Left ventricle myocardium superior (tissue), 1 donor: Measurements from ENCODE around the gene DOK4. TPM values are rescaled to one million over a fixed set of nuclear protein-coding genes. Genes with fewer than 3 reads are reported as not detected.

ENCODE experiments used
- ATAC-seq: fragments of 200-7000 bp; cut with Tn5 transposase; one replicate; pipeline ENCODE4 v1.9.1; 2020; ENCODE audit warnings: mild to moderate bottlenecking, moderate library complexity
- DNase-seq: peaks from one replicate; pipeline ENCODE4 v3.0.0-alpha.2; 2020
- intact Hi-C: fragments of 100-400 bp; cut with micrococcal nuclease; formaldehyde crosslinking; loops from one replicate; pipeline ENCODE4 v1.11.0; 2022
- total RNA-seq: library from RNA; stranded (reverse); fragmentation: NEBNext Ultra II Directional; extraction: Animal tissue kit (Norgen Biotek cat#: 25700); gene quantifications from one replicate; pipeline ENCODE4 v1.2.1, GENCODE V29; 2021
- donor health status: DM: no; HTN: yes; CAD: no; lungs with severe emphysema.

Gene DOK4
- total RNA-seq, 1 donor from 2014 or later: 9.1 TPM

DNA sequence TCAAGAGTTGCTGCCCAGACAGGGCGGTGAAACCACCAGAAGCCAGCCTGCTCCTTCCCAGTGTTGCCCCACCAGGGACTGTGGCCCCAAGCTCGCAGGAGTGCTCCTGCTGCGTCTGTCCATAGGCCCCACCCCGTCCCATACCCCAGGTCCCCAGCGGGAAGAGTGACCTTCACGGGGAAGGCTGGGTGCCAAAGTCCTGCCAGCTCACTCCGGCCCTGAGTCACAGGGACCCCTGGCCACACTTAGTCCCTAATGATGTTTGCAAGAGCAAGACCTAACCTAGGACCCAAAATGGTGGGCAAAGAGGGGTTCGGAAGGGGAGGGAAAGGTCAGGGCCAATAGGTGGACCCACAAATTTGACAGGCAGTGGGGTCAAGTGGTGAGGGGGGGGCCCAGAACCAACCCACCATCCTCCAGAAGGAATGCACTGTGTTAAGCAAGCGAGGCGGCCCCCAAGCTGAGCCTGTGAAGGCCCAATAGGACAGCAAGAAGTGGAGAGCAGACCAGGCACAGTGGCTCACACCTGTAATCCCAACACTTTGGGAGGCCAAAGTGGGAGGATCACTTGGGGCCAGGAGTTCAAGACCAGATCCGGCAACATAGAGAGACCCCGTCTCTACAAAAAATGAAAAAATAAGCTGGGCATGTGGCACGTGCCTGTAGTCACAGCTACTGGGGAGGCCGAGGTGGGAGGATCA, 3.3 kb downstream of the DOK4 start:
- DNase-seq (no peak), ATAC-seq (no peak)
- intact Hi-C loops: no loop called here

DNA sequence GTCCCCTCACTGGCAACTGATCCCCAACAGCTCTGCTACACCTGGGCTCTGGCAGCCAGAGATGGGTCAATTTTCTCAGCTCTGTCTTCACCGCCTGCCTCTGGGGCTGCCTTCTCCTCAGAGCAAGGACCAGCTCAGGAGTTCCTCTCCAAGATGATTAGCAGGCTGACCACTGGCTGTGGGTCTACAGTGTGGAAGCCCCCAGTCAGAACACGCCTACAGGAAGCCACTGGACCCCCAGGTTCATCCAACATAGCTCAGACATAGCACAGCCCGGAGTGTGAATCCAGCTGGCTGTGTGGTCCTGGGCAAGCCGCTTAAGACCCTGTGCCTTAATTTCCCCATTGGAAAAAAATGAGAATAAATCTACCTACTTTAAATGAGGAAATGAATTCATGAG, 4.9 kb downstream of the DOK4 start:
- intact Hi-C loops: no loop called here
- ATAC-seq: no peak
- DNase-seq: no peak

DNA sequence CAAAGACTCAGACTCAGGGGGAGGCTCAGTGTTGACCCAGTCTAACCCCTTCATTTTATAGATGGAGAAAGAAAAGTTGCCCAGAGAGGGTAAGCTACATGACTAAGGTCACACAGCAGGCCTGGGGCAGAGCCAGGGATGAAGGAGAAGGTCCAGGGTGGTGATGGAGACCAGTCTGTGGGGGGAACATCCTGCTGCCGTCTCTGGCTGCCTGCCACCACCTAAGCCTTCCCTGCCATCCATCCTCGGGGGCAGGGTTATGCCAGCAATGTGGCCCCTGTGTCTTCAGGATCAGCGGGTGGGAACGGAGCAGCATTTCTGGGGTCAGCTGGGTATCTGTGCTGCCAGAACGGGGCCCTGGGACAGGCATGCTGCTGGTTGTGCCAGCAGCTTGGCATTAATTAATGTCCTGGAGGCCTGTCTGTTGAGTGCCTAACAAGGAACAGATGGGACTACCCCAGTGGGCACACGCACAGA, 5.5 kb downstream of the DOK4 start:
- DNase-seq (no peak), ATAC-seq (no peak)
- intact Hi-C loops: no loop called here

DNA sequence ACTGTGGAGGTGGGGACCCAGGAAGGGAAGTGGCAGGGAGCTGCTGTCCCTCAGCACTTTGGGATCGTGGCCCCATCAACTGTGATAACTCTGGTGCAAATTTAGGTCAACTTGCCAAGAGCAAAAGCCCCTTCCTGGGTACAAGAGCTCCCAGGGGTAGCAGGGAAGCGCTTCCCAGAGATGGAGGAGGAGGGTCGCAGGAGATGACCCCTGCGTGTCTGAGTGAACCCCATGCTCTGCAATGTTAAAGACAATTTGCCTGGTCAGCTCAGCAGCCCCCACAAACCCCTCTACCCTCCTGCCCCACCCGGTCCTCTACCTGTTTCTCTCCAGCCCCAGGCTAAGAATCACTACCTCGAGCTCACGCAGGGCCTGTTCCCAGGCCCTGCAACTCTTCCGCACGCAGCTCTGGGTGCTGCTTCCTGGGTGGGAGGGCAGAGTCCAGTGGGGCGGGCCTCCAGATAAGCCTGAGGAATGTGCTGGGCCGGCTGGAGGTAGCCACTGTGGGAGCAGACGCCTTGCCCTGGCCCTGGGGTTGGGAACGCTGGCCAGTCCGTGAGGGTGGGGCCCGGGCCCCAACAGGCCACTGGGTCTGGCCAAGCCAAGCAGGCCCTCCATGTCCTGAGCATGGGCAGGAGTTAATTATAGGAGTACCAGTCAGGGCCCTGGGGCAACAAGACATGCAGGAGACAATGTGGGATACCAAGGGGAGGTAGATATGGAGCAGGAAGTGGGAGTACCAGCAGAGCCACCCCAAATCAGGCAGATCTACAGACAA, 6.1 kb downstream of the DOK4 start:
- peak; percentile 79 for ATAC-seq
- intact Hi-C loops: no loop called here
- DNase-seq: peak; percentile 77

DNA sequence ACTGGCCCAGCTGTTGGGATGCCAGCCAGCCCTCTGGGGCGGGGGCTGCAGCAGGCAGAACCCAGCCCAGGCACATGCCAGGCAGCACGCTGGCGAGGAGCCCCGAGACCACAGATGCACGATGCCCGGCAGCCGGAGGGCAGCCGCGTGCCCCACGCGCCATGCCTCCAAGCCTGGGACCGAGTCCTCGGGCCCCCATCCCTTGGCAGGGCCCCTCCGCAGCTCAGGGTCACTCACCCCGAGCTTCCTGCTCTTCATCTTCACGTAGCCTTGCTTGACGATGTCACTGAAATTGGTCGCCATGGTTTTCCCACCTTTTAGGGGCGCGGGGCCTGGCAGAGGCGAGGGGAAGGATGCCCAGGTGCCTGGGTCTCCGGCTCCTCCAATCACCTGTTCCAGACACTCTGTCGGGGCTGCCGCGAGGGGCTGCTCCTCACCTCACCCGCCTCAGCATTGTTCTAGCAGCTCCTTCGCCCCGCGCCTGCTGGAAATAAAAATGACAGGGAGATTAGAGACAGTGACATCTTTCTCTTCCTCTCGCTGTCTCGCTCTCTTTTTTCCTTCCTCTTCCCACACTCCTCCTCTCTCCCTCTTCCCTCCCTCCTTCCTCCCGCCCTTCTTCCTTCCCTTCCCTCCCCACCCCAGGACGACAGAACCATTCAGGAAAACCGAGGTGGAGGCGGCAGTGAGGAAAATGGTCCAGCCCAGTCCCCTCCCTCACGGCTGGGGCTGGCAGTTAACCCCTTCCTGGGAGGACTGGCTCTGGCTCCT, 6.9 kb downstream of the DOK4 start:
- DNase-seq (peak; percentile 65), ATAC-seq (peak; percentile 76)
- intact Hi-C loops: no loop called here

DNA sequence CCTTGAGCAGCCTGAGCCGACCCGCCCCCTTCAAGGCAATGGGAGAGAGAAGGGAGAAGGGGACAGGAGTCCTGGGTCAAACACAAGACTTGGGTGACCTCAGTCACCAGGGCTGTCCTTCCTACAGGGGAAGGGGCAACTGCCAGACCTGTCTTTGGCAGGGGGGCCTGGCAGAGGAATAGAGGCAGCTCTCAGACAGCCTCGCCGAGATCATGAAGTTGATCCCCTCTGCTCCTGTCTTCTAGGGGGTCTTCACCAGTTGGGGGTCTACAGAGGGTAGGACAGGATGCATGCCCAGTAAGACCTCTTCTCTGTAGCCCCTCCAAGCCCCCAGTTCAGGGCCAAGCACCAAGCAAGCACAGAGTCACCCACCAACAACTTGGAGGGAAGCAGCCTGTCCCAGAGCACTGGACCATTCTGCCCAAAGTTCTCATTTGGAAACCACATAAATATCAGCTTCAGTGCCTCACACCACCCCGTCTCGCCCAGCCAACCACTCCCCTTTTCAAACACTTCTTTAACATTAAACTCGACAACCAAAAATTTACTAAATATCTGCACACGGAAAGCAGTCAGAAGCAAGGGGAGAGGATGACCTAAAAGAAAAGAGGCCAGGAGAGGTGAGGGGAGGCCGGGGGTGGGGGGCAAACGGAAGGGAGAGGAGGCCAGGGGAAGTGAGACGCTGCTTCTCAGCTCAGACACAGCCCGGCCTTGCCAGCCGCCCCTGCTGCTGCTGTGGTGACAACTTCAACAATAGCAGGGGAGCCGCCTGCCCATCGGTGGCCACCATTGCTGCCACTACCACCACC, 7.7 kb downstream of the DOK4 start:
- intact Hi-C loops: no loop called here
- ATAC-seq: no peak
- DNase-seq: no peak

DNA sequence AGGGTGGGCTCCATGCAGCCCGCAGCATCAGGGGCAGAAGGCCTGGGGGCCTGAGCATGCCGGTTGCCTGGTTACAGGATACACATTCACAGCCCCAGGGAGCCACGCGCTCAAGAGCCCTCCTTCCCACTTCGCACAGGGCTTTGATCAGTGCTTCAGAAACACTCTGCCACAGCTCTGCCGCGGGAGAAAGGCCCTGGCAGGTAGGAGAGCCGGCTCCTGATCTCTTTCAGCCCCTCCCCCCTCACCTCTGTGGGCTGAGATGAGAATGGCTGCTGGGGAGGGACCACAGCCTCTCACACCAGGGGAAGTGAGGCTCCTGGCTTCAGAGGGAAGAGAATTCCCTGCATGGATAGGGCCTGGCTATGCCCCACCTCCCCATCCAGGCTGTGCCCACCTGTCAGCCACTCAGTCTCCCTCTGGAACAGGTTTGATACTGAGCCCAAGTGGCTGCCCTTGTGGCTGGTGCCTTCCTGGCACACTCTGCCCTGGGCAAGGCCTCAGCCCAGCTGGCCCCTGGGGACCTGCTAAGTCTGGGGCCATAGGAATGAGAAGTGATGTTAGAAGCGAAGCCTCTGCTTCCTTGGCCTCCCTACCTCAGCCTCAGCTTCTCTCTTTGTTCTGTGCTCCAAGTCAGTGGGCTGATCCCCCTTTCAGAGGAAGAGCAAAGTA, 8.6 kb downstream of the DOK4 start:
- DNase-seq (no peak), ATAC-seq (no peak)
- intact Hi-C loops: no loop called here

DNA sequence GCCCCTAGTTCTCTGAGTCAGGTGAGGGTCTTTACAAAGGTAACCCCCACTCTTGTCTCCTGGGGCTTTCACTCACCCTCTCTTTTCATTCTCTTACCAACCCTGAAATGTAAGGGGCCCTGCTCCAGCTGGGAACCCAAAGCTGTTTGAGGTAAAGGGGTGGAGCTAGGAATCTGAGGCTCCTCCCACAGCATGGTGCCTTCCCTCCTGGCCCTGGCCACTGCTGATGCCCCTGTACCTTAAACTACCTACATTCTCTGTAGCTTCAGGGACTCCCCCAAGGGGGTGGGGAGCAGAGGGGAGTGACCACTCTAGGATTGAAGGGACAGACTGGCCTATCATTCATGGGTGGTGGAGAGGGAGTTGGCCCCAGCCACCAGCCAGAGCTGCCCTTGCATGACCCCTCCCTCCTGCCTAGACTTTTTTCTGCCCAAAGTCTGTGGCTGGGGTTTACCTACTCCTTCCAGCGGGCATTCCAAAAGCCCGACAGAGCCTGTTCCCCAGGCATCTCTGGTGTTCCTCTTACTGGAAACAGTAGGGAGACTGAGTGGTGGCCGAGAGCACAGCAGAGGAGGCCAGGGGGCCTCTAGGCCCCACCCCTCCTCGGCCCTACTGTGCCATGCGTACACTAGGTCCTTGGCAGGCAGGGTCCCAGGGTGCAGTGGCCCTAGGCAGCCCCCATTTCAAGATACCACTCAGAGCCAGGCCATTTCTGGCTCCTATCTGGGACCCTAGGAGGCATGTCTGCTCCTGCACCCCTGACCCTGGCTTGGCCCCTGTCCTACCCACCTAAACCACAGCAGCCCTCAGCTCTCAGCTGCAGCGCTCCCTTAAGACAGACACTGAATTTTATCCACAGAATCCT, 9.5 kb downstream of the DOK4 start:
- ATAC-seq: no peak

DNA sequence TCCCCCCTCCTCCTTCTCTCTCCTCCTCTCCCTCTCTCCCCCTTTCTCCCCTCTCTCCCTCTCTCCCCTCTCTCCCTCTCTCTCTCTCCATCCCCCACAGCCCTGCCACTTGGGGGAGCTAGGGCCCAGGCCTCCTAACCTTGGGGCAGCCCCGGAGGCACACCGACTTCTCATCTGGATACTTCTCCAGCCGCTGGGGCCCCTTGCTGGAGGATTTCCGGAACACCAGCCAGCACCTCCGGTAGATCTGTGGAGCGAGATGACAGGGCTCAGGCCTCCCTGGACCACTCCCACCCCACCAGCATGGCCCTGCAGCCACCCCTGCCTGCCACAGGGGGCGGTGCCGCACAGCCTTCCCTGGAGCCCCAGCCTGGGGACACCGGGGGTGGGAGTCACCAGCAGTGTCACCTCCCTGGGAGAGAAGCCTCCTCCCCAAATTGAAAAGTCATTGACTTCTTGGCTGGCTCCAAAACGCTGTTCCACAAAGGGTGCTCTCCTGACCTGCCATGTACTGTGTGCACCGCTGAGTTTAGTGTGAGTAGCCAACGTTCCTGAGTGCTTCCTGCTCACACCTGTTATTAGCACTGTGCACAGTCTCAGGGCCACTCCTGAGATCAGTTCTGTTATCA, 10.5 kb downstream of the DOK4 start:
- intact Hi-C loops: no loop called here
- peak; percentile 24 for ATAC-seq

More for the DNA sequence above, 9.5 kb downstream of the DOK4 start:
- intact Hi-C loops: no loop called here
- no peak for DNase-seq

DNA sequence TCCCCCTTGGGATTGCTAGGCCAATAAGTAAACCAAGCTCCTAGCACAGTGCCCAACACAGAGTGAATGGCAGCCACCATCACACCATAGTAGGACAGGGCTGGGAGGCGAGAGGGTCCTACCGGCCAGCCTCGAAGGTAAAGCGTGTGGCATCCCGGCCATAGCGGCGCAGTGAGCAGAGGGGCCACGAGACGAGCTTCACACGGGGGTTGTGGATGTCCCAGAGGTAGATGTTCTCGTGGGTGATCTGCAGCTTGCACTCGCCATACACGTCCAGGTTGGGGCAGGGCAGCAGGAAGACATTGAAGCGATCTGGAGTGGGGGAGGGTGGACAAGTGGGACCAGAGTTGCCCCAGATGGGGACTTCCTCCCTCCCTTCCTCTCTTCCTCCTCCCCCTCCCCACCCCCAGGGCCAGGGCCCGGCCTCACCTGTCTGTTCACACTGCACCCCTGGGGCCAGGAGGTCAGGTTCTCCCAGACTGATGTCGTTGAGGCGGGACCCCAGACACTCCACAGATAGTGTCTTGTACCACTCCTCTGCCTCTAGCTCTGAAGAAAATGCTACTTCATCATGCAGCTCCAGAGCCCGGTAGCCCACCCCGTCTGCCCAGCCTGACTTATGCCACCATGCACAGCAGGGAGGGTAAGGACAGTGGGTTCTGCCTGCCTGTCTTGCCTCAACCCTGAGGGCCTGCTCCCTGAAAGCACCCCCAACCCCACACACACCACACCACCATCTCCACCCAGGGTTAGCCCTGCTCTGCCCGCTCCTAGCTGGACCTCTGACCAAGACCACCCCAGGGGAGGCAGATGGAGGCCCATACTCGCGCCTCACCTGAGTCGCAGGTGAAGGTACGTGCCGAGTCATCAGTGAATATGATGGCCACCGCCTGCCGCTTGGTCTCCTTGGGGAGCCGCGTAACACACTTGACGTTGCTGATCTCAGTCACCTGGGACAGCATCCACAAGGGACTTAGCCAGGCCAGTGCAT, 11.3 kb downstream of the DOK4 start:
- intact Hi-C loops: no loop called here
- ATAC-seq (no peak), DNase-seq (no peak)

More for the DNA sequence above, 10.5 kb downstream of the DOK4 start:
- DNase-seq: peak; percentile 55

DNA sequence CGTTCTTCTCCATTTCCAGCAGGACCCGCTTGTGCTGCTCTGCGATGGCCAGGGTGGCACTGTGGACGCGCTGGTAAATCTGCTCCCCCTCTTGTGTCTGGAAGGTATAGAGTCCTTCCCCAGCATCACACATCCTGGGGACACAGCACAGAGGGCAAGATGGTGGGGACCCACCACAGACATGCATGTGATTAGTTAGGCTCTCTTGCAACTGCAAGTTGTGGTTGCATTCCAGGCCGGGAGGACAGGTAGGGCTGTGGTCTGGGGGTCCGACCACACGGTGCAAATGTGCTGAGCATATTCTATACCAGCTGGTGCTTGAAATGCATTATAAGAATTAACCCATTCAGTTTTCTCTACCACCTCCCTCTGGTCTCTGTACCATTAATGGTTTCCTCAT, 12.4 kb downstream of the DOK4 start:
- intact Hi-C loops: no loop called here
- ATAC-seq (no peak), DNase-seq (no peak)

DNA sequence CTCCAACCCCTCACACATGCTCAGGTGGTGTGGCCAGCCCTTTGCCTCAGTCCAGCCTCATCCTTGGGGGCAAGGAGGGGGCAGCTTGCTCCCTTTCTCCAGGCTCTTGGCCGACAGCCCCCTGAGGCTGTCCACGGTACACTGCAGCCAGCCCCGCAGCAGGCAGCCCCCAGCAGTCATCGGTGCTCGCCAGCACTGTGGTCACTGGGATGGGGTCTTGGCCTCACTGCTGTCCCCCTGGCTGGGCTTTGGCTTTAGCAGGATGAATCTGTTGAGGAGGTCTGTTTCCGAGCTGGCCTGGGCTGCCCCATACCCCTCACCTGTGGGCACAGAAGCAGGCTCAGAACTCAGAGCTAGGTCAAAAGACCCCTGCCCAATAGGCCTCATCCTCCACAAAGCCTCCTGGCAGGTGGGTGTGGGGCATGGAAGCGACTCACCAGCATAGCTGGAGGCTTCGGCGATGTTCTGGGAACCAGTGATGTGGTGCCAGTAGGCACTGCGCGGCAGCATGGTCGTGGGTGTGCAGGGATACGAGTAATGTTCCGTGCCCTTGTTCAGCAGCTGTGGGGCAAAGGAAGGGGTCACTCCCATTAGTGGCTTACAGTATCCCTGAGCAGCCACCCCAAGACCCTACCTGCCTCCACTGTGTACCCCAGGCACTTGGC, 13.0 kb downstream of the DOK4 start:
- no peak for ATAC-seq
- no peak for DNase-seq
- intact Hi-C loops: no loop called here

DNA sequence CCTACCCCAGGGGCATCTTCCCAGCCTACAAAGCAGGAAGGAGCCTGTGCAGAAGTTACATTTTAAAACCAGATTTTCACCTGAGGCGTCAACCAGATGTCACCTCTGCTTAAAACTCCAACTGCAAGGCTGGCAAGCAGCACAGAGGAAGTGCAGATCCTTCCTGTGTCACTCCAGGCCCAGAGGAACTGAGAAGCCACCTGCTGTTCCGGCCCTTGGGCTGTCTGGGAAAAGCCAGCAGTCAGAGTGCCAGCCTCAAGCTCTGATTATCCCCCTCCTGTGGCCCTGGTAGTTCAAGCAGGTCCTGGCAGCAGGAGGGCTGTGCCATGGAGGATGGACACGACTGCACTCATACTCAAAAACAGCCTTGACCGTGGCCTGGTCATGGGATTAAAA, 13.6 kb downstream of the DOK4 start:
- ATAC-seq (no peak), DNase-seq (no peak)
- intact Hi-C loops: no loop called here

DNA sequence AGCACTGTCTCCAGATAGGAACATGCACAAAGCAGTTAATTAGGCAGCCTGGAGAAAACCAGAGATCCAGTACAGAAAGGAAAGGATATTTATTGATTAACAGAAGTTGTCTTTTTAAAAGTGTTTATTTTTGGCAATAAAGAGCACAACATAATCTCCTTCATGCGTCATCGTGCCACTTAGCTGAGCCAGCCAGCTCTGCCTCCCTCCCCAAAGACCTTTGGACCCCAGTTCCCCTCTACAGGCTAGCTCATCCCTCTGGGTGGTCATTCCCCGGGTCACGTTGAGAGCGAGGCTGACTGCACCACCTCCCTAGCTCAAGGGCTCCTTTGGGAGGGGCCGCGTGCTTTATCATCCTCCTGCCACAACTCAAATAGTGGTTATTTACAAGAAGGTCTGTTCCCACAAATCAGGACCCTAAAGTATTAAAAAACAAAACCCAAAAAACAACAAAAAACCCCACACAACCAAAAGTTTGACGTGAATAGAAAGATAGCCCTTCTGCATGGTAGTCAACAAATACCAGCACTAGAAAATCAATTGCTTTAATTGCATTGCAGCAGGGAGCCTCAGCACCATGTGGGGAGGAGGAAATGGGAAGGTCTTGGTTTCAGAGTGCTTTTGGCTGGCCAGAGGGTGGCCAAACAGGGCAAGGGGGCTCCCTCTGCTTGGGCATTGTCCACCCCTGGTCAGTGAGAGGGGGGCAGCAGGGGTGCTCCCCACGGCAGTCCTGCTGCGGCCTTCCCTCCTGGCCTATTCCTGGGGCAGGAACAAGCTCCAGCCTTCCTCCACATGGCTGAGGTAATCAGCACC, 14.2 kb downstream of the DOK4 start:
- ATAC-seq: no peak
- intact Hi-C loops: no loop called here

DNA sequence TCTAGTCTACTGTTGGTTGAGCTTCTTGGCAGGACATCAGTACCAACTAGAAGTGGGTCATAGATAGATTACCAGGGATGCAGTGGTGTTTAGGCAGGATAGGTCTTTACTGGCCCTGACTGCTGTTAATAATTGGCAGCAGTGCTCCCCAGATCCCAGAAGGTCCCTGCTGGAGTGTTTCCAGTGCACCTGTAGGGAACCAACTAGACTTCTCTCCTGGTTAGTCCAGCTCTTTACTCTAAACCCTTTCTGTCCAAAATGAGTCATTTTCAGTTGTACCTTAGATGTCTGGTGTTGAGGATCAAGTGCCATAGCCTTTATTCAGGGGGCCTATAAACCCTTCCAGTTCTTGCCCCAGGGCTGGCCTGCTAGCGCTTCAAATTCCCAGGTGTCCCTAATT, 15.1 kb downstream of the DOK4 start:
- intact Hi-C loops: no loop called here
- DNase-seq (no peak), ATAC-seq (no peak)

More for the DNA sequence above, 14.2 kb downstream of the DOK4 start:
- no peak for DNase-seq
